GM18498 (cell line): ENCODE data around the gene PSG5.
"Not testable (repeated sequence)": the region's sequence is repeated elsewhere in the genome, so short reads cannot be mapped to it uniquely, and the experiment has no call there.

Experiments
- ATAC-seq: cut with Tn5 transposase; IDR thresholded peaks from one replicate; pipeline ENCODE4 v1.9.1; 2021; ENCODE audit warnings: mild to moderate bottlenecking, moderate library complexity; ENCODE audit not compliant: unreplicated experiment

PSG5 gene

DNA sequence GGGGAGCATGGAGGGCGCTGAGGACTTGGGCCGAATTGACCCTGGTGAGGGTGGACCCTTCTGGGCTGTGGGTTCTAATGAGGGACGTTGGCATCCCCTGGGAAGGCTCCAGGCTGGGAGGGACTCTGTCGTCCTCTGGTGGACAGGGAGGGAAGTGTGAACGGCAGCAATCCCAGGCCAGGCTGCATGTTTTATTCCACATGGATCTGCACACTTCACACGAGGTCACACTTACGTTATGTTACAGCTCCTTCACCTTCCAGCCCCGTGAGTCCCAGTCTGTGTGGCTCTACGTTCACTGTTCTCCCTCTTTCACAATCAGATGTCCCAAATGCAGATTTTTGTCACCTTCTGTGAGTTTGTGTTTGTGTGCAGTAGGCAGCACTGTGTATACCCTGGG is 1.8 kb upstream of the PSG5 start:
- ATAC-seq = not testable (repeated sequence)

DNA sequence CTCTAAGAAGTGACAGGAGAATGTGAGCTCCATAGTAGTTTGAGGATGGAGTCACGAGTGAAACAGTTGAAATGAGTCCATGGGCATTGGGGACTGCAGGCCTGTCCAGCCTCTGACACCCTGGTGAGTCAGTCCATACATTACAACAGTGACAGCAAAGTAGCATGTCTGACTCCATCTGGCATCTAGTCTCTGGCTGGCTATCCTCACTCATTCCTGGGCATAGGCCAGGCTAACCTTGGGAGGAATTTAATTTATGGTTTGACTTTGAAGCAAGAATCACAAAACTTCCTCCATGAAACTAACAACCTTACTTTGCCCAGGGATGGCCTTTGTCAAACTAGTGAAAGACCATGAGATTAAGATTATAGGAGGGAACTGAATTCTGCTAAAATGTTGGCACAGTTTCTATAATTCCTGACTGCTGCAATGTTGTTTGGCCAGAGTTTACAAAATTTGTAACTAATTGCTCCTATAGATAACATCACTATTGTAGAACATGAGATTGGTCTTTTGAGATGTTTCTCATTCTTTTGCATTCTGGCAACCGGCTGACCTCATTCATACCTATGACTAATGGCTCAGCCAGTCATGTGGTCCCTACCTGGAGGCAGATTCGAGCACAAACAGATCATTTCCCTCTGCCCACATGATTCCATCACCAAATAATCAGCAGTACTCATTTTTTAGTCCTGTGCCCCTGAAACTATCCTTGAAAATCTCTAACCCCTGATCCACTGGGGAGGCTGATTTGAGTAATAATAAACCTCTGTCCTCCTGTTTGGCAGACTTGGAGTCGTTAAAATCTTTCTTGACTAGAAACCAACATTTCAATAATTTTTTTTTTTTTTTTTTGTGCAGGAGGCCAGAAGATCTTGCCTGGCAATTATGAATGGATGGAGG is 4.2 kb downstream of the PSG5 start:
- not testable (repeated sequence) for ATAC-seq

DNA sequence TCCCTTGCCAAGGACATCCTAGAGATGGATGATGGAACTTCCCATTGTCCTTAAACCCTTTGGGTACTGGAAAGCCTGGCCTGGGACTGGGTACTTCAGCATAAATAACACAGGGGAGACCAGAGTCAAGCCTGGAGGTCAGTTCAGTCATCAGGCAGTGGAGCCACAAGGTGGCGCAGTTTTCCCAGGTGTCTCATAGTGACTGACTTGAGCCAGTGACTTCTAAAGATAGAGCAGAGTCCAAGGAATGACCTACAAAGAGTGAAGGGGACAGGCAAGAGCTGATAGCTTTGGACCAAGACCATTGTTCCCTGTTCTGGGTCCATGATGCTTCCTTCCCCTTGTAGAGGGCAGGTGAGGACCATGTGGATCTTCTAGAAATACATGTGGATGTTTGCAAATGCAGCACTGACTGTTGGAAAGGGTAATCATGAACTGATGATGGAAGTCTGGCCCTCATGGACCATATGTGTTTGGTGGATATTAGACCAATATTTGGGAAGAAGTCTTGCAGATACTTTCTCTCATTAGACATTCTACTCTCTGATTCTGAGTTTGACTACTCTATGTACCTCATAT is 6.7 kb downstream of the PSG5 start:
- not testable (repeated sequence) for ATAC-seq

DNA sequence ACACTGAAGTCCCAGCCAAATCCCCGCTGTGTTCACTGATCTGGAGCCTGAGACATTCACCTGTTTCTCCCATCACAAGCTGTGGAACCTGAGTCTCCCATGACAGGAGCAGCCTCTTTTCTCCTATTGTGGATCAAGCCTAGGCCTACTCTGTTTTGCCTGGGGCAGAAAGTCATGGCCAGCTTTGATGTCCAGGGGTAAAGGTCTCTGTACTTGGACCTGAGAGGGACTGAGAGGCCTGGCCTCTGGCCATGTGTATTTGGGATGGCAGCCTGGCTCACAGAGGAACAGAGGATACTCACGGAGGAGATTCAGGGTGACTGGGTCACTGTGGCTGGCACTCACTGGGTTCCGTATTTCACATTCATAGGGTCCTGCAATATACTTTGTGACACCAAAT is 7.8 kb downstream of the PSG5 start:
- ATAC-seq = not testable (repeated sequence)

DNA sequence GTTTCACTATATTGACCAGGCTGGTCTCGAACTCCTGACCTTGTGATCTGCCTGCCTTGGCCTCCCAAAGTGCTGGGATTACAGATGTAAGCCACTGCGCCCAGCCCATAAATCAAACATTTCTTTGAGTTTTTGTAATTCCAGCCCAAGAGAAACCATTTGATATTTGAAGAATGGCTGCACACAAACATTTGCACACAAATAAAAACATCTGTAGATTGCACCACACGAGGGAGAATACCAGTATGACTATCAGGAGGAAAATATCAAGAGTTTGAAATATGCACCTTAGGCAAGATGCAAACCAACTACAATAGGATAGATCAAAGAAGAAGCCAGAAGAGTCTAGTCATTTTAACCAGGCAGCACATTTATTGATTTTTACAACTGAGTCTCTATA is 20.4 kb downstream of the PSG5 start:
- ATAC-seq = not testable (repeated sequence)

DNA sequence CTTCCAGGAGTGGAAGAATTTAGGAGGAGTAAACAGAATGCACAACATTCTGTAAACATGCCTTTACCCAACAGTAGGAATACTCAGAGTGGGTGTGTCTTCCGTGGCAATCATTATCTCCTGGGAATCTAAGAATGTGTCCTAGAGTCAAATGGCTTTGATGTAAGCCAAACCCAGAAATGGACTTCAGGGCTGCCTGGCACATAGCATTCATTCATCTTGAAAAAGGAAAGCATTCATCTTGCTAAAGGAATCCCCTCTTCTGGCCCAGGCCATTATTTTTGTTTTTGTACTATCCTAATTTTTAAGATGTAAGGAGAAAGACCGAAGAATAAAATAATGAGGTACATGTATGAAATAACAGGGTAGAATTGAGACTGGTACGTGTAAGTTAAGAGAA is 23.2 kb downstream of the PSG5 start:
- ATAC-seq = not testable (repeated sequence)

DNA sequence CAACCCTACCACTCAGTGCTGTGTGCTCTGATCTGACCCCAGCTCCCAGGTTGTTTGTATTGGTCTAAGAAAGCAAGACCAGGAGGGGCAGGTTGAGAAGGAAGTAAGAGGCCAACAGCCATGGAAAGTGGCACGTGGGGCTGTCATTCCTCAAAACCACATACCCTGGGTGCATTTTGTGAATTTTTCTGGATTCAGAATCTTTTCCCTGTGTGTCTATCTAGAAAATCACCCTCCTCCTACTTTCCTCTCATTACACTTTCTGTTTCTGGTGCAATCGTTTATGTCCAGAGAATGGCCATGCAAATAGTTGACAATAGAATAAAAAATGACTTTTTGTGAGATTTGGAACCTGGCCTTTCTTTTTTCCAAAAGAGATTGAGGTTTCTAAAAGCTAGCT is 24.1 kb downstream of the PSG5 start:
- not testable (repeated sequence) for ATAC-seq

DNA sequence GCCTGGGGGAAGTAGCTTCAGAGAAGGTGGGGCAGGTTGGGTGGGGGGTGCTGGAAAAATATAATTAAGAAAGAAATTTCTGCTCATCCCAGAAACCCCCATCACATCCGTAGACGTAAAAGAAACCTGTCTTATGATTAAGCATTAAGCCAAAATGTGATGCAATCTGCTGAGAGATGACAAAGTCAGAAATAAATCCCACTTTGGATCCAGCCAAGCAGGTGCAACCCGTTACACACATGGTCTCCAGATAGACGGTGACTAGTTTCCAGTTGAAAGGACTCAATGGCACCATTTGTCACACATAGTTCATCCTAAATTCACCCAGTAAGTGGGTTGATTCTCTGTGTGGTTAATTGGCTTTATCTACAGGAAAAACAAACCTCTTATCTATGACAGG is 34.1 kb downstream of the PSG5 start:
- no peak for ATAC-seq

DNA sequence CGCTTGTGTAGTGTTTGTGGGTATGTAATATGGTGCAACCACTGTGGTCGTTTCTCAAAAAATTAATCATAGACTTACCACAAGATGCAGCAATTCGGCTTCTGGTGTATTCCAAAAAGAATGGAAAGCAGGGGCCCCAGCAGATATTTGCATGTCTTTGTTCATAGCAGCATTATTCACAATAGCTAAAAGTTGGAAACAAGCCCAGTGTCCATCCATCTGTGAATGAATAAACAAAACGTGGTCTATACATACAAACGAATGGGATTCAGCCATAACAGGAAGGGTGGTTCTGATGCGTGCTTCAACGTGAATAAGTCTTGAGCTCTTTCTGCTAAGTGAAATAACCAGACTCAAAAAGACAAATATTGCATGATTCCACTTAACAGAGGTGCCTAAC is 36.5 kb downstream of the PSG5 start:
- ATAC-seq = not testable (repeated sequence)

DNA sequence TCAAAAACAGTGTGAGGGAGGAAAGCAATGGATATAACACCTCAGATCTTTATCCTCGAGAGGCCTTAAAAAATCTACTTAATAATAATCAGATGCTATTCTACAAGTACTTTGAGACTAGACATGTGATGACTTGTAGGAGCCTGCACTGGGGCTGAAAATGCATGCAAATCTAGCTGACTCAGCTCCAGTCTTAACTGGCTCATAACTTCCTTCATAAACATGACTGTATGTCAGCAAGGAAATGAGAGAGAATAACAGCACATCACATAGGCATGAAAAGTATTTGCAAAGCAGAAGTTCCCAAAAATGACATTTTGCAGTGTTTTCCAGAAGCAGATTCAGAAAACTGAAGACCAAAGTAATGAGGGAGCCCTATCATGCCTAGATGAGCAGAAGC is 38.1 kb downstream of the PSG5 start:
- no peak for ATAC-seq

DNA sequence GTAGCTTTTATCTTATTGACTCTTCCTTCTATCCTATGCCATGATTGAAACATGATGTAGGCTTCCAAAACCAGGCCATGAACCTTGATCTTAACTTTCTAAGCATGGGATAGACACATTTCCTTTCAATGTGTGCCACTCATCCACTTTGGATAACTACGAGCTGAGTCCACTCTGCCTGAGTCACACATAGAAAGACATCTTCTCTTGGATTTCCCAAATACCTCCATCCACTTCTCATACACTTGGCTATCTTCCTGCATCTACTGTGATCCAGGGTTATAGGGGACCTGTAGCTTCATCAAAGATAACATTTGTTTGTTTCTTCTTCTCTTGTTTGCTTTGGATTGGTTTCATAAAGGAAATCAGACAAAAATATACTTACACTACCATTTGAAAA is 44.6 kb downstream of the PSG5 start:
- ATAC-seq = not testable (repeated sequence)

DNA sequence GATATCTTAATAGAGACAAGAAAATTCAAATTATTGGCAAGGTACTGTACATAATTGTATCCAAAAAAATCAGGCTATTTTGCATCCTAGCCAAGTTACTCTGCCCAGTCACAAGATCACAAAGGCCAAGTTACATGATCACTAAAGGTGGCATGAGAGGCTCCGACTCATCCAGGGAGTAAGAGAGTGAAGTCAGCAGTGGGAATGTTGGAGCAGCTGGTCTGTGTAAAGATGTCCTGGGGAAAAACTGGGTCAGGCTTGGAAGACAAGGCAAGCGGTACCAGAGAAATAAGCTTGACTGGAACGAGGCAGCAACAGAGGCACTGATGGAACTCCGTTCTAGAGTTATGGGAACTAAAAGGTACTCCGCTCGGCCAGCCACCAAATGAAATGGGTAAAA is 53.6 kb downstream of the PSG5 start:
- ATAC-seq = no peak

DNA sequence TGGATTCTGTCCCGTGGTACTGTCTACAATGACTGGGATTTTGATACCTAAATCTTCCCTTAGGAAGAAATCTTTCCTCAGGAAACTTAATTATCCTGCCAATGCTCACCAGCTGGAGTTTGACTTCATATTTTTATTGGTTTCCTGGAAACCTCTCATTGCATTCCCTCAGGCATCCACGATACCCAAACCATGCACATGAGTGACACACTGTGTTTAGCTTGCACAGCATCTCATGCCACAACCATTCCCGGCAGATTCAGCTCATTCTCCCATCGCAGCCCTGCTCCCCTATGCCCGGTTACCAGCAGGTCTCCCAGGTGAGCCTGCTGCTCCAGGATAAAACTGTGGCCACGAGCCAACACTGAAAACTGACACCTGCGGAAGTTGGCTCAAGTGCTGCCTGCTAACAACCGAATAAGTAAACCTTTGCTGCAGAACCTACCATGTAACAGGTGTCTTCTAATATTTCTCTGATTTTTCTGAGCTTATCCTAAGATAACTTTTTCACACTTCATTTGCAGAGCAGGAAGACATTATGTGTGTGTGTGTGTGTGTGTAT is 55.0 kb downstream of the PSG5 start:
- ATAC-seq = not testable (repeated sequence)

DNA sequence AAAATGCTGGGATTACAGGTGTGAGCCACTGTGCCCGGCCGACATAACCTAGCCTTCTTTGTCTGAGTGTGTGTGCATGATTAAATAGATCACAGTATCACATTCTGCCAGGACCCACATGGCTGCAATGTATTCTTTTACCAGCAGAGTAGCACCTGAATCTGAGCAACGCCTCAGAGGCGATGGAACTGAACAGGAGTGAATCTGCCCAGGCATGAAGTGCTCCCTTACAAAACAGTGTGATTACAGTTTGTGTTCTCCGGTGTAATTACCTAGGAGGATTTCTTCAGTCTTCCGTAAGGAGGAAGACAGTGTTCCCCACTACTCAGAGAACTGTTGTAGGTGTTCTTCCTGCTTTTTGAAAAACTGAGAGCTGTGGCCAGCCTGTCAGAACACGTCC is 57.1 kb downstream of the PSG5 start:
- ATAC-seq = not testable (repeated sequence)

DNA sequence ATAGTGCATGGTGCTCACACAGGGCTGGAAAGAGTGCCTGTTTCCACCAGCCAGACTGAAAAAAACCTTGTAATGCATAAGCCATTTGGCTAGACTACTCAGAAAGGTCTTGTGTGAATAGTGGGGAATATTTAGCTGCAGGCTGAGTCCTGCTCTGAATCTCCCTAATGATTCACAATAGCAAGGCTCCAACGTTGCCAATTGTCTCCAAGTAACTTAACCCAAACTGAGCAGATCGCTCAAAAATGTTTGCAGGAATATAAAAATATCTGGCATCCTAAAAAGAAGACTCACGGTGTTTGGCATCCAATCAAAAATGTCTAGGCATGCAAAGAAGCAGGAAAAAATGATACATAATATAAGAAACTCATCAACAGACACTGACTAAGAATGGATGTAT is 59.0 kb downstream of the PSG5 start:
- ATAC-seq = not testable (repeated sequence)

DNA sequence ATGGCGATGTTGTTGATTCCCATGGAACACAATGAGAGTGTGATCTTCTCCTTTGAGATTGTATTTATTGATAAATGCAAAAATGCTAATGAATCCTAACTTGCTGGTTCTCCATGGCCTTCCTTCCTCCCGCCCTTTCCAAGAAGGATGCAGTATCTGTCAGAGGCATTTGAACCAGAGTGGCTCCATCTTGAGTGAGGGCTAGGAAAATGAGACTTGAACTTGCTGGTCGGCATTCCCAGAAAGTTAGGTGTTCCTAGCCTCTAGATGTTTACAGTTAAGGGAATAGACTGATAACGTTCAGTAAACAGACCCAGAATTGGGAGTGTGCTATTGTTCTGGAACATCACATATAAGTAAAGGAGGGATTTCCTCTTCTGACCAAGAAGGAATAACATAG is 59.6 kb downstream of the PSG5 start:
- no peak for ATAC-seq

DNA sequence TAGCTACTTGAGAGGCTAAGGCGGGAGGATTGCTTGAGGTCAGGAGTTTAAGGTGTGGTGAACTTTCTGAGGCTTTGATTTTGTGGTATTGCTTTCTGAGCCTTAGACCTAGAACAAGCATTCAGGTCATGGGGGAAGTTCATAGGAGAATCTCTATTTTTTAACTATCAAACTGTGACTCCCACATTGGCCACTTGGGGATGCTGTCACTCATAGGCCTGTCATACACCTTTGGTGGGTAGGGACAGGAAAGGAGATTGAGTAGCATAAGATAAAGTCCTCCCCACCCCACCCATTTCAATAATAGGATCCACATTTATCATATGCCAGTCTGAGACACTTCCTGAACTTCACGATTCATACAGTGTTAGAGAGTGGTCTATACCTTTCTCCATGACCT is 62.0 kb downstream of the PSG5 start:
- no peak for ATAC-seq

DNA sequence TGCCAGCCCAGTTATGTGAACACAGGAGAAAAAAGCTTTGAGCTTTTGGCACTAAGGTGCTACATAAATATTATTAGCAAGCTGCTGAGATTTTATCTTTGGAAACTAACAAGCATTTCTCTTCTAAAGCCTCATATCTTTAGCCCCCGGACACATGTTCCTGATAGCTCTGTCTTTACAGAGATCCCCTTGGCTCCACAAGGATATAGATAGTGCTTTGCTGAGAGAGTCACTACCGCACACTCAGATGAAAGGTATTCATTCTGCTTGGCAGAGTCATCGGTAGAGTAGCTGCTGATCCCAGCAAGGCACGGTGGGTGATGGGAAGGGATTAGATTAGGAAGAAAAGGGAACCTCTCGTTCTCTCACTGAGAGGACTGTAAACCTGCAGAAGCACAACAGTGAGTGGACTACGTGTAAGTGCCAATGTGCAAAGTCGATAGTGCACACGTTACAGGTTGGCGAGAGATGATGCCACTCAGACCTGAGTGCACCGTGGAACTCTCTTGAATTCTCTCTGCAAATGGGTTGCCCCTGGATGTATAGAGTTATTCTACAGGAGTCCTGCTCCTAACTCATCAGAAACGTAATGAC is 65.8 kb downstream of the PSG5 start:
- not testable (repeated sequence) for ATAC-seq

DNA sequence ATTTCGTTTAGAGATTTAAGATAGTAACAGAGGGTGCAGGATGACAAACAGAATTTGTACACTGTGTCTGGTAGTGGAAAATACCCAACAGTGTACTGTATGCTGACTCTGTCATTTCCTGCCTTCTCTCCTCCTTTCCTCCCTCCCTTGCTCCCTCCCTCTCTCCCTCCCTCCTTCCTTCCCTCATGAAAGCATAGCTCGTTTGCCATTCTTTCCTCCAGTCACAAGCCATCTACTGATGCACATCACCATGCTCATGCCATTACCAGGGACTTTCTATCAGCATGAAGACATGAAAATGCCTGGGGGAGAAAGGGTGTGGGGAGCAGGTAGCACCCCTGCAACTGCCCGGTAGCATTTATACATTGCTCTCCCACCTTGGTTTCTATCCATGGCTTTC is 66.8 kb downstream of the PSG5 start:
- not testable (repeated sequence) for ATAC-seq
